Endometrial microvascular endothelial cells (primary cell): ENCODE data around the gene SLC16A3. TPM values are rescaled to one million over a fixed set of nuclear protein-coding genes. Genes with fewer than 3 reads are reported as not detected.
"Not testable (repeated sequence)": the region's sequence is repeated elsewhere in the genome, so short reads cannot be mapped to it uniquely, and the experiment has no call there.

Experiments used
- in situ Hi-C: cut with HindIII; loops from 2 replicates; pipeline ENCODE4 v1.10.0; 2017; ENCODE audit warnings: low sequenced_read_pairs, low pct_unique_long_range_greater_than_20kb; ENCODE audit errors: inconsistent ontology term
- total RNA-seq: library from RNA; depleted of rRNA; stranded (reverse); fragments of >200 nt; gene quantifications from one replicate; pipeline ENCODE4 v1.2.3, GENCODE V29; 2015; ENCODE audit errors: inconsistent ontology term

The SLC16A3 gene
- total RNA-seq, 1 donor from 2014 or later, result 345 TPM

DNA sequence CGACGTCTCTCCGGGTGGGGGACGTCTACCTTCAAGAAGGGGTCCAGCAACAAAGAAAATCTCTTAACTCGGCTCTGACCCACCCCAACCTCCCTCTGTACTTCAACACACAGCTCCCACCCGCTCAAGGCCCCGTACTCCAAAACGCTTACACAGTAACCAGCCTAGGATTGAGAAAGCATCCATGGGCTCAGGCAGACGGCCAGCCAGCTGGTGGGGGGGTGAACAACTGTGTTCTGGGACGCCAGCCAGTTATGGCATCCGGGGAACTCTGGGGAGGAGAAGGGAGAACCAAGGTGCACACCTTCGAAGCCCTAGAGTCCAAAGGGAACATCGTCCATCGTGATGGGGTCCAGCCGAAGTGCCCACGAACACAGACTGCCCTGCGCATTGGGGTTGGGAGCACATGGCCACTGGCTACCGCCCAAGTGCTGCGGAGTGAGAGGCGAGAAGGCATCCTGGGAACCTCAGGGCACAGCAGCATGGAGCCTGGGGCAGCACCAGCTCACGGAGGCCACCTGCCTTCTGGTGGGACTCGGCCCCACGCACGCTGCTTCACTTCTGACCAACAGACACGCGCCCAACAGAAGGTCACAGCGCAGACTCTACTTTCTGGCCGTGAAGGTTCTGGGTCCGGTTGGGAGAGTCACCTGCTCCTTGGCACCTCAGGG, 14.3 kb downstream of the SLC16A3 start:
- in situ Hi-C loops, result no loop called here

DNA sequence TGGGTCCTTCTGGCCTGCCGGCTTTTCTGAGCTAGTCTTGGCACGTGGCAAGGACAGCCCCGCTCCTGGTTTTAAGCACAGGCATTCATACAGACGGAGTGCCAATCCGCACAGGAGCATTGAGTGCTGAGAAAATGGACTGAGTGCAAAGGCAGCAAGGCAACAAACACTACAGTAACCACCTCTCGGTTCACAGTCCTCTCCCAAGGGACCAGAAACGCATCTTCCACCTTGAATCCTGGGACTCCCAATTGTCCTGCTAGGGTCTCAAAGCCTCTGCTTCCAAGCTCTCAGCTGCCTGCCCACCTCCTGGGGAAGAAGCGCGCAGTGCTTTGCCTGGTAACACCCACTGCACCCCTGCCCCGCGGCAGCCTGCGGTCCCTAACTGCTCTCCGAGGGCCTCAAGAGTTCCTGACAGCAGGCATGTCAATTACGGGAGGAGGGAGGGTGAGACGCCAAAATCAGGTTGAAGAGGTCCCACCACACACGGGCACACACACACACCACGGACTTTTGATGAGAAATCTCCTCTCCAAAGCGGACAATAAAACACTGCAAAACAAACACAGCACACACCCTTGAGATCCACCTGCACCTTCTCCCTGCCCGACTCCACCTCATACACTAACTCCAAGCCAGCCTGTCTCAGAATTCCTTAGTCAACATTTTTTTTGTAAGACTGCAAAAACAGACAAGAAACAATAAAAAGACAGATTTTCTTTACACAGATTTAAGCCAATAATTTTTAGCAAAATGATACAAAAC, 15.0 kb downstream of the SLC16A3 start:
- in situ Hi-C loops, result no loop called here

DNA sequence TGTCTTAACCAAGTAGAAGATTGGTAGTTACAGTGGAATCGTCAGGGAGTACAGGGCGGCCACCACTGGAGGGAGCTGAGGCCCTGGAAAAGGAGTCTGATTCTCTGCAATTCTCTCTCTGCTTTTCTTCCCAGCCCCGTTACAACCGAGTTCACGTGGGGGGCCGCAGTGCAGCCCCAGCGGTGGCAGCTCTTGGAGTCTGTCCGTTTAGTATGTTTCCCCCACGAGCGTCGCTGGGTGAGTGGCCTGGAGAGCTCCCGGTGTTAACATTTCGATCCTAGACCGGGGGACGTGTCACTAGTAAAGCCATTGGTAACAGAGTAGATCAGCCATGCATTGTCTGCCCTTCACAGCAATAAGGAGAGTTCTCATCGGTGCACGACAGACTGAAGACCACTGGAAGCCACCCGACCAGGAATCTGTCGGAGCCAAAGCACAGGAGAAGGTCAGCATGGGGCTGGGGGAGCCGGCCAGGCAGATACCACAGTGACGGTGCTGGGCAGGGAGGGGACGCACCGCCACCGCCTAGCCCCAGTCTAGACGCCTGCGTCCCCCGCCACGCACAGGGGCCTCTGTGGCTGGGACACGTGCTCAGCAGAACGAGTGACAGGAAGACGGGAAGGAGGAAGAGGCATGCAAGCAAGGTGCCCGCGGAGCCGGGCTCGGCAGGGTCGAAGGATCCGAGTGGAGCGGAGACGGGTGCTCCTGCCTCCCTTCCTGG, 15.7 kb downstream of the SLC16A3 start:
- in situ Hi-C loops, result no loop called here

- in situ Hi-C loops, result no loop called here
These were observed 16.5 kb downstream of the SLC16A3 start for GRCh38 chr17:82245134-82246039.

GRCh38 chr17:82246040-82246364, 17.2 kb downstream of the SLC16A3 start:
- in situ Hi-C loops, result no loop called here

GRCh38 chr17:82246365-82247181, 17.7 kb downstream of the SLC16A3 start:
- in situ Hi-C loops, result no loop called here

DNA sequence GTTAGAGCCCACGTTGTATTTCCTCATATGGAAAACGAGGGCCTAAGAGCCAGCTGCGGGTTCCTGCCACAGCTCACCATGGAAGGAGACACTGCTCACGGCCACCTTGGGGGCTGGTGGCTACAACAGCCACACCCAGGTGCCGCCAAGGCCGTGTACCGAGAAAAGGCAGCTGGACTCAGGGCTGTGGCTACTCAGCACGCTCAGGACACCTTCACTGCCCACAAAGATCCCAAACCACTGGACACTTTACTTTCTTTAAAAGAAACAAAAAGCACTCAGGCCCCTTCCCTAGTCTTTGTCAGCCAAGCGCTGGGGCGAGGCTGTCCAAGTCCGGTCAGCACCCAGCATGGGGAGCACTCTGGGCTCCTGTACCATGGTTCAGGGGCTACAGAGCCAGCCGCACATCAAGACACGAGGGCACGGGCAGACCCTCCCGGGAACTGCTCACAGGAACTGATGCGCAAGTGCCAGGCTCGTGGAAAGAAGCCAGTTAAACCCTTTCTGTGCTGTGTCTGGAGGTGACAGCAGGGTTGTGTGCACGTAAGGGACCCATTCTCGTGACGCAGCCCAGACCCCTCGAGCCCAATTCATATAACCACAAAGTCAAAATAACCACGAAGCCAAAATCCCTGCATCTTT, 18.5 kb downstream of the SLC16A3 start:
- in situ Hi-C loops, result no loop called here

DNA sequence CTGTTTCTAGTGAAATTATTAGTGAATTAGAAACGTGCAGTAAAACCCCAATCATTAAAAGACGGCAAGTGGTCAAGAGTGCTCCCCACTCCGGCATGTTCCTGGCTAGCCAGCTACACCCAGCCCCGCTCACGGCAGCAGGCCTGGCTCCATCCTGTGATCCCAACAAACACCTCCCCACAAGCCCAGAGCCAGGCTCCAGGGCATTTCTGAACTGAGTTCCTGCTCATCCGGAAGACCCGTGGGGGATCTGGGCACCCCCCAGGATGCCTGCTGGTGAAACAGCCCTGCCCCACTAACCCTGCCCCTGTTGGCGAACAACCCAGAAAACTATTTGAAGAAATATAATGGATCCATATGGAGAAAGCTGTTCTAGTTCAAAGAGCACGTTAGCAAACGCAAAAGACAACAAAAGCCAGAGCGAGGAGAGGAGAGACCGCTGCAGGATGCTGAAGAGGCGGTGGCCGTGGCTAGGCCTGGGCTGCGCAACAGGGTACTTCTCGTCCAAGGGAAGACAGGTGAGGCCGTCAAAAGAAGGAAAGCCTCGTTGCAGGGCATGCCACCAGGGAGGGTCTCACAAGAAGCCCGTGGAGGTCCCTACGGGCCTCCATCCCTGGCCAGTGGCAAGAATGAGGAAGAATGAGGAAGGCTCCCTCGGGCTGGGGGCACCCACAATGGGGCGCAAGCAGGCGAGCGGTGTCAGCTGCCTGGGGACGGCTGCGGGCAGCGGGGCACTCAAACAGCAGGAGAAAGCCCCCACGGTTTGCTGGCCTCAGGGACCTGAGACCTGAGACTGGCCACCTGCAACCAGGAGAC, 19.2 kb downstream of the SLC16A3 start:
- in situ Hi-C loops, result no loop called here

- in situ Hi-C loops, result no loop called here
These were observed 20.2 kb downstream of the SLC16A3 start for GRCh38 chr17:82248815-82249674.

- in situ Hi-C loops, result no loop called here
These were observed 21.2 kb downstream of the SLC16A3 start for GRCh38 chr17:82249896-82250581.

DNA sequence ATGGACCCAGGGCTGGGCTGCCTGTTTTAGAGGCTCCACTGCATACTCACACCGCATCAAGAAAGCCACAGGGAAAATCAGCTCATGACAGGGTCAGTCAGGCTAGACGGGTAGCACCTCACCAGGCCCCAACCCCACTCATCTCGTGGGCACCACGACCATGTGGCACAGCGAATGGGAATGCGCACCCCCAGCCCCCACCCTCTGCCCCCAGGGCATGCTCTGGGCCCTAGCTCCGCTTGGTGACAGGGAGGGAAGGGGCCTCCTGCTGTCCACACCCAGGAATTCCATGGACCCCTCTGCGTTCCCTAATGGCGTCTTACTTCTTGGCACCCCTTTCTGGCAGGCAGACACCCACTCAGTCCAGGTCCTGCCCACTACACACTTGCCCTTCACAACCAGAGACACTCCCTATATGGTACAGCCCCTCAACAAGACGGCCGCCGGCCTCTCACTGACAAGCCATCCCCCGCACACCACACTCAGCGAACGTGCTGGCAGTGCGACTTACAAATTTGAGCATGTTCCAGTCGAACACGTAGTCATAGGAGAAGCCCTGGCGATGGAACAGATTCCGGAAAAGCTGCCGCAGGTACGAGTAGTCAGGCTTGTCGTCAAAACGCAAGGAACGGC, 22.1 kb downstream of the SLC16A3 start:
- in situ Hi-C loops, result no loop called here

DNA sequence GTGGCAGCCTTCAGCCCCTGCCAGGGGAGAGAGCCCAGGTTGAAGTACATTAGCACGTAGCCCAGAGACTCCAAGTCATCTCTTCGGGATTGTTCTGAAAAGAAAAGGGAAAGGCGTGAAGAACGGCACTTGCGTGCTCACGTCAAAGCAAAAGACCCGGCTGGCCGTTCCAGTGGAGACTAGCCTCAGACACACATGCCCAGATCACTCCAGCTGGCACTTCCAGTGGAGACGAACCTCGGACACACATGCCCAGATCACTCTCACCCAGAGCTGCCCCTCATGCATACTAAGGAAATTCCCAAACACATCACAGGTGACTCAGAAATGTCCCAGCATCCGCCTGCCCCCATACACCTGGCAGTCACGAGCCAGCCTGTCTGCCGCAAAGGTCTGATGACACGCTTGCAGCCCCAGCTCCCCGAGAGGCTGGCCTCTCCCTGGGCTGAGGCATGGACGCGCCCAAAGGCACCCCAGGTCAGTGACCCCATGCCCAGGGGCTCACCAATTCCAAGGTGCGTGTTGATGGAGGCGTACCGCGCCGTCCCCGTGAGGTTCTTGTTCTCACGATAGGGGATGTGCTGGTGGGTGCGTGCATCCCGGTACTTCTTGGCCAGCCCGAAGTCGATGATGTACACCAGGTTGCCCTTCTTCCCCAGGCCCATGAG, 23.8 kb downstream of the SLC16A3 start:
- in situ Hi-C loops, result no loop called here

GRCh38 chr17:82253179-82253544, 24.3 kb downstream of the SLC16A3 start:
- in situ Hi-C loops, result no loop called here

DNA sequence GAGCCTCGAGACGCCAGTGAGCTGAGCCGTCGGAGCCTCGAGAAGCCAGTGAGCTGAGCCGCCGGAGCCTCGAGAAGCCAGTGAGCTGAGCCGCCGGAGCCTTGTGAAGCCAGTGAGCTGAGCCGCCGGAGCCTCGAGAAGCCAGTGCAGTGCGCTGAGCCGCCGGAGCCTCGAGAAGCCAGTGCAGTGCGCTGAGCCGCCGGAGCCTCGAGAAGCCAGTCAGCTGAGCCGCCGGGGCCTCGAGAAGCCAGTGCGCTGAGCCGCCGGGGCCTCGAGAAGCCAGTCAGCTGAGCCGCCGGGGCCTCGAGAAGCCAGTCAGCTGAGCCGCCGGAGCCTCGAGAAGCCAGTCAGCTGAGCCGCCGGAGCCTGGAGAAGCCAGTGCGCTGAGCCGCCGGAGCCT, 25.3 kb downstream of the SLC16A3 start:
- in situ Hi-C loops, result not testable (repeated sequence)

DNA sequence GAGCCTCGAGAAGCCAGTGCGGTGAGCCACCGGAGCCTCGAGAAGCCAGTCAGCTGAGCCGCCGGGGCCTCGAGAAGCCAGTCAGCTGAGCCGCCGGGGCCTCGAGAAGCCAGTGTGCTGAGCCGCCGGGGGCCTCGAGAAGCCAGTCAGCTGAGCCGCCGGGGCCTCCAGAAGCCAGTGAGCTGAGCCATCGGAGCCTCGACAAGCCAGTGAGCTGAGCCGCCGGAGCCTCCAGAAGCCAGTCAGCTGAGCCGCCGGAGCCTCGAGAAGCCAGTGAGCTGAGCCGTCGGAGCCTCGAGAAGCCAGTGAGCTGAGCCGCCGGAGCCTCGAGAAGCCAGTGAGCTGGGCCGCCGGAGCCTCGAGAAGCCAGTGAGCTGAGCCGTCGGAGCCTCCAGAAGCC, 25.9 kb downstream of the SLC16A3 start:
- in situ Hi-C loops, result not testable (repeated sequence)
